Neural progenitor cell (in vitro differentiated cells): ENCODE measurements around the gene TMEM109.

Source experiments
- EZH2 ChIP-seq: fragments of 200-600 bp; sonication (generic); IDR thresholded peaks from 2 replicates; pipeline ENCODE4 v1.6.1; 2017; ENCODE audit warnings: antibody characterized with exemption, mild to moderate bottlenecking, moderate library complexity
- TF ChIP-seq, protein P1 (sequence below): fragments of 200-600 bp; sonication (generic); IDR thresholded peaks from 2 replicates; pipeline ENCODE4 v1.5.1; 2017; ENCODE audit warnings: antibody characterized with exemption, mild to moderate bottlenecking

DNA sequence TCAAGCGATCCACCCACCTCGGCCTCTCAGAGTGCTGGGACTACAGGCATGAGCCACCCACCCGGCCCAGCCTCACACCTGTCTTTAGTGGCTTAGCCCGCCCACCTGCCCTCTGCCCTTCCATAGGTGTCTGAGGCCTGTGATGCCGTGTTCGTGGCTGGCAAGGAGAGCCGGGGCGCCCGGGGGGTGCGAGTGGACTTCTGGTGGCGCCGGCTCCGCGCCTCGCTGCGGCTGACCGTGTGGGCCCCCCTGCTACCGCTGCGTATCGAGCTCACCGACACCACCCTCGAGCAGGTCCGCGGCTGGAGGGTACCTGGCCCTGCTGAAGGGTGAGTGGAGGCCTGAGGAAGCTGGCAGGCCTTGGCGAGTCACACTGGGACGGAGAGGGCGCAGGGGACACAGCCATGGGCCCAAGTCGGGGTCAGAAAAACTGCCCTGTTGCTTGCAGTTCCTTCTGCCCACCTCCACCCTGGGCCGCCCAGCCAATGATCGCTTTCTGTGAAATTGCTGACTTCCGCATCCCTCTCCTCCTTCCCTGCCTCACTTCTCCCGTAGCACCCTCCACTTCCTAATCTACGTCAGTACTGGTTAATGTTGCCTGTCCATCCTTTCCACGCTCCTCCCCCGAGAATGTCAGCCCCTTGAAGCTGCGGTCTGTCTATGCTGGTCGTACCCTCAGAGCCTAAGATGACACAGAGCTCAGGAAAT, 19.6 kb downstream of the TMEM109 start:
- TF ChIP-seq, protein P1, sequence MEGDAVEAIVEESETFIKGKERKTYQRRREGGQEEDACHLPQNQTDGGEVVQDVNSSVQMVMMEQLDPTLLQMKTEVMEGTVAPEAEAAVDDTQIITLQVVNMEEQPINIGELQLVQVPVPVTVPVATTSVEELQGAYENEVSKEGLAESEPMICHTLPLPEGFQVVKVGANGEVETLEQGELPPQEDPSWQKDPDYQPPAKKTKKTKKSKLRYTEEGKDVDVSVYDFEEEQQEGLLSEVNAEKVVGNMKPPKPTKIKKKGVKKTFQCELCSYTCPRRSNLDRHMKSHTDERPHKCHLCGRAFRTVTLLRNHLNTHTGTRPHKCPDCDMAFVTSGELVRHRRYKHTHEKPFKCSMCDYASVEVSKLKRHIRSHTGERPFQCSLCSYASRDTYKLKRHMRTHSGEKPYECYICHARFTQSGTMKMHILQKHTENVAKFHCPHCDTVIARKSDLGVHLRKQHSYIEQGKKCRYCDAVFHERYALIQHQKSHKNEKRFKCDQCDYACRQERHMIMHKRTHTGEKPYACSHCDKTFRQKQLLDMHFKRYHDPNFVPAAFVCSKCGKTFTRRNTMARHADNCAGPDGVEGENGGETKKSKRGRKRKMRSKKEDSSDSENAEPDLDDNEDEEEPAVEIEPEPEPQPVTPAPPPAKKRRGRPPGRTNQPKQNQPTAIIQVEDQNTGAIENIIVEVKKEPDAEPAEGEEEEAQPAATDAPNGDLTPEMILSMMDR = no peak
- TF ChIP-seq EZH2 = no peak
